LNCaP clone FGC (cell line): ENCODE measurements around the gene MRAP2.

ENCODE experiments used
- DNase-seq: peaks from one replicate; pipeline ENCODE4 v3.0.0-alpha.2; 2011; ENCODE audit warnings: low read depth
- H3K4me3 ChIP-seq: 2 replicates; pipeline ENCODE4 v1.5.1; 2011; ENCODE audit warnings: mild to moderate bottlenecking, low read depth, low read length, control low read depth
- TF ChIP-seq, protein P1 (sequence below): IDR thresholded peaks from 2 replicates; pipeline ENCODE4 v1.5.1; 2012; ENCODE audit warnings: mild to moderate bottlenecking; ENCODE audit not compliant: control insufficient read depth, insufficient read depth; ENCODE audit errors: extremely low read depth

Gene MRAP2

GRCh38 chr6:84046755-84047154 is 13.2 kb downstream of the MRAP2 start:
- H3K4me3 ChIP-seq: no peak overlapping the region
- no peak for DNase-seq
- TF ChIP-seq, protein P1, sequence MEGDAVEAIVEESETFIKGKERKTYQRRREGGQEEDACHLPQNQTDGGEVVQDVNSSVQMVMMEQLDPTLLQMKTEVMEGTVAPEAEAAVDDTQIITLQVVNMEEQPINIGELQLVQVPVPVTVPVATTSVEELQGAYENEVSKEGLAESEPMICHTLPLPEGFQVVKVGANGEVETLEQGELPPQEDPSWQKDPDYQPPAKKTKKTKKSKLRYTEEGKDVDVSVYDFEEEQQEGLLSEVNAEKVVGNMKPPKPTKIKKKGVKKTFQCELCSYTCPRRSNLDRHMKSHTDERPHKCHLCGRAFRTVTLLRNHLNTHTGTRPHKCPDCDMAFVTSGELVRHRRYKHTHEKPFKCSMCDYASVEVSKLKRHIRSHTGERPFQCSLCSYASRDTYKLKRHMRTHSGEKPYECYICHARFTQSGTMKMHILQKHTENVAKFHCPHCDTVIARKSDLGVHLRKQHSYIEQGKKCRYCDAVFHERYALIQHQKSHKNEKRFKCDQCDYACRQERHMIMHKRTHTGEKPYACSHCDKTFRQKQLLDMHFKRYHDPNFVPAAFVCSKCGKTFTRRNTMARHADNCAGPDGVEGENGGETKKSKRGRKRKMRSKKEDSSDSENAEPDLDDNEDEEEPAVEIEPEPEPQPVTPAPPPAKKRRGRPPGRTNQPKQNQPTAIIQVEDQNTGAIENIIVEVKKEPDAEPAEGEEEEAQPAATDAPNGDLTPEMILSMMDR: no peak

DNA sequence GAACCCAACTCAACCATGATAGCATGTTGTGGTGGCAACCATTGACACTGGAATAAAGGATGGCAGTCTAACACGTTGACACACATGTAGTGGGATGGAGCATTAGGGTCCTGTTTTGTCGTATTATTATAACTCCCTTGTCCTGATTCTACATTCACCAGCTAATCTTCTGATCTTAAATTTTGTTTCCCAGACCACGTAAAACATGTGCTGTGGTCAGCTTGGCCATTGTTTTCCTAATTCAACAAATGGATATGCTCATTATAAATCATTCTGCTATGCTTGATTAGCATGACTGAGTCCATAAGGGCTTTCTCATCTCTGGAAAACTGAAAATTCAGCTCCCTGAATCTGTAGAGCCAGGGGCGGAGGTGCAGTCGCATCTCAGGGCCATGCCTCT is 15.0 kb downstream of the MRAP2 start:
- no peak overlapping the region for H3K4me3 ChIP-seq
- TF ChIP-seq, protein P1: no peak
- DNase-seq: no peak

DNA sequence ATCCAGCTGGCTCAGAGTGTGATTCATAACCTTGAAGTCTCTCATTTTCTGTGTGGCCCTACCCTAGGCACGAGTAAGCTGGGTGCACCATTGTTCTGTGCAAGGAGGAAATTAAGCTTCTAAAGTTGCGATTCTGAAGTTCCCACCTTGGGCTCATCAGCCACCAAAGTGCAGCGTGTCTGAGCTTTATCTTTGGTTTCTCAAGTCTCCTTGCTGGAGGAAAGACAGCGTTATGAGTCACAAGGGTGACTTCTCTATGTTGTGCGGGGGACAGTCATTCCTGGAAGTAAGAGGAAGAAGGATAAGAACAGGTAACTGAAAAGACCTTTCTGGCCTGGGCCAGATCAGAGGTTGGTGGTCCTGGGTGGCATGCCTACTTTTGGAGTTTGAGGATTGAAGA is 16.8 kb downstream of the MRAP2 start:
- TF ChIP-seq, protein P1: no peak
- no peak for DNase-seq
- H3K4me3 ChIP-seq: no peak overlapping the region

- TF ChIP-seq, protein P1: no peak
- no peak for DNase-seq
- no peak overlapping the region for H3K4me3 ChIP-seq
These were observed 18.8 kb downstream of the MRAP2 start for GRCh38 chr6:84052204-84052882.

DNA sequence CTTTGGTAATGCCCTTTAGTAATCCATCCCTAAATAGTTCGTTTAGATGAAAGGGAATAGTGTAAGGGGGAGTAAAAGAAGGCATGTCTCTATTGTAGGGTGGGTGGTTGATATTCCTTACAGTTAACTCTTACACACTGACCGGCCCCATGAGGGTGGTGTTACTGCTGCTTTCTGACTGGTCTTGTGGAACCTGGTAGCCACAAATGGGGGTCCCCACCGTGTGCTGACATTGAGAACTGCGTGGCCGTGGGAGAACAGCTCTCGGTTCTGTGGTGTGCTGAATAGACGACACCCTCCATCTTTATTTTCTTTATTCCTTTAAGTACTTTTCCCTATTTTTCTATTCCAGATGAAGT is 19.3 kb downstream of the MRAP2 start:
- TF ChIP-seq, protein P1: no peak
- no peak for DNase-seq
- H3K4me3 ChIP-seq: no peak overlapping the region

- TF ChIP-seq, protein P1: no peak
- no peak for DNase-seq
- no peak overlapping the region for H3K4me3 ChIP-seq
These were observed 22.1 kb downstream of the MRAP2 start for GRCh38 chr6:84055647-84056046.

DNA sequence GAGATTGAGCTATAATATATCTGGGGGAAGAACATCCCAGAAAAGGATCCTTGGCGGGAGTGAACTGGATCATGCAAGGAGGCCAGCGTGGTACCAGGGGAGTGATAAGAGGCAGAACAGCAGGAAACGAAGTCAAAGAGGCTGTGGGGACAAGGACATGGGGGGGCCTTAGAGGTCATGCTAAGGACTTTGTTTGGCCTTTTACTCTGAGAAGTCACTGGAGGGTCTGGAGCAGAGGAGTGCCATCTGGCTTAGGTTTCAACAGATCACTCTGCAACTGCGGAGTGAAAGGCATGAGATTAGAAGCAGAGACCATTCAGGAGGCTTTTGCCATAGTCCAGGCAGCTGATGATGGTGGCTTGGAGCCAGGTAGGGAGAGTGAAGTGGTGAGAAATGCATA is 24.3 kb downstream of the MRAP2 start:
- TF ChIP-seq, protein P1: no peak
- no peak for DNase-seq

More for the DNA sequence above, 24.3 kb downstream of the MRAP2 start:
- H3K4me3 ChIP-seq: no peak overlapping the region
